Astrocyte (in vitro differentiated cells and primary cell): ENCODE results near the gene SUFU.

Experiments used
- EZH2 ChIP-seq: IDR thresholded peaks from 2 replicates; pipeline ENCODE4 v1.6.1; 2012; ENCODE audit warnings: mild to moderate bottlenecking, low read length, inconsistent platforms; ENCODE audit not compliant: insufficient read depth
- TF ChIP-seq, protein P1 (sequence below): IDR thresholded peaks from 2 replicates; pipeline ENCODE4 v1.5.1; 2011; ENCODE audit warnings: low read depth, mild to moderate bottlenecking, inconsistent platforms, low read length, moderate library complexity; ENCODE audit not compliant: insufficient read depth

DNA sequence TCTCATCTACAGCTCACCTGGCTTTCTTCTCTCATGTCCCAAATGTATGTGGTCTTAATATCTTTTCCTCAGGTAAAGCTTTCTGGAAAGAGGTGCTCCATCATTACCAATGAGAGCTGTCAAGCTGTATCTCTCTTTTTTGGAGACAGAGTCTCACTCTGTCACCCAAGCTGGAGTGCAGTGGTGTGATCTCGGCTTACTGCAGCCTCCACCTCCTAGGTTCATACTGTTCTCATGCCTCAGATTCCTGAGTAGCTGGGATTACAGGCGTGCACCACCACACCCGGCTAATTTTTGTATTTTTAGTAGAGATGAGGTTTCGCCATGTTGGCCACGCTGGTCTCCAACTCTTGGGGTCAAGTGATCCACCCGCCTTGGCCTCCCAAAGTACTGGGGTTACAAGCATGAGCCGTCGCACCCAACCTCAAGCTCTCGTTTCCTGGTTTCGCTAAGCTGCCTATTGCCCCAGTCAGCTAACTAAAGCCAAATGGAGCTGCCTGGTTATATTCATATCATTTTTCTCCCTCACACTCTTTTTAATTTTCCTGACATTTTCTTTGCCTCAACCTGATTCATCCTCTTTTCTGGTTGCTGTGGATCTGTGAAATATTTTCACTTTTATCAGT lies 60.5 kb downstream of the SUFU start:
- TF ChIP-seq, protein P1, sequence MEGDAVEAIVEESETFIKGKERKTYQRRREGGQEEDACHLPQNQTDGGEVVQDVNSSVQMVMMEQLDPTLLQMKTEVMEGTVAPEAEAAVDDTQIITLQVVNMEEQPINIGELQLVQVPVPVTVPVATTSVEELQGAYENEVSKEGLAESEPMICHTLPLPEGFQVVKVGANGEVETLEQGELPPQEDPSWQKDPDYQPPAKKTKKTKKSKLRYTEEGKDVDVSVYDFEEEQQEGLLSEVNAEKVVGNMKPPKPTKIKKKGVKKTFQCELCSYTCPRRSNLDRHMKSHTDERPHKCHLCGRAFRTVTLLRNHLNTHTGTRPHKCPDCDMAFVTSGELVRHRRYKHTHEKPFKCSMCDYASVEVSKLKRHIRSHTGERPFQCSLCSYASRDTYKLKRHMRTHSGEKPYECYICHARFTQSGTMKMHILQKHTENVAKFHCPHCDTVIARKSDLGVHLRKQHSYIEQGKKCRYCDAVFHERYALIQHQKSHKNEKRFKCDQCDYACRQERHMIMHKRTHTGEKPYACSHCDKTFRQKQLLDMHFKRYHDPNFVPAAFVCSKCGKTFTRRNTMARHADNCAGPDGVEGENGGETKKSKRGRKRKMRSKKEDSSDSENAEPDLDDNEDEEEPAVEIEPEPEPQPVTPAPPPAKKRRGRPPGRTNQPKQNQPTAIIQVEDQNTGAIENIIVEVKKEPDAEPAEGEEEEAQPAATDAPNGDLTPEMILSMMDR: no peak
- TF ChIP-seq EZH2: no peak
